Psoas muscle (tissue), 8 donors: Measurements from ENCODE around the gene RETREG1. TPM values are rescaled to one million over a fixed set of nuclear protein-coding genes. Genes with fewer than 3 reads are reported as not detected.

Source experiments
- ATAC-seq, 4 donors: fragments of 200-7000 bp; cut with Tn5 transposase; one replicate each; pipeline ENCODE4 v1.9.1; 2020; ENCODE audit warnings: moderate library complexity in 3 of 4, mild to moderate bottlenecking in 2 of 4
- DNase-seq, 2 donors: peaks; one replicate each; pipeline ENCODE4 v3.0.0-alpha.2; 2020
- H3K27ac ChIP-seq: fragments of 200-600 bp; one replicate; pipeline ENCODE4 v1.8.0; 2022
- H3K27me3 ChIP-seq, 3 donors: fragments of 200-600 bp in 1 of 3; one replicate each; pipeline versions ENCODE4 v1.6.1 to v1.8.0; 2013 to 2022; ENCODE audit warnings: low read length in 2 of 3, mild to moderate bottlenecking in 2 of 3, moderate library complexity in 1 of 3; ENCODE audit not compliant: insufficient read depth in 3 of 3
- H3K36me3 ChIP-seq, 2 donors: fragments of 200-600 bp in 1 of 2; one replicate each; pipeline versions ENCODE4 v1.6.1 to v1.8.0; 2013 to 2022; ENCODE audit warnings: low read depth in 1 of 2, mild to moderate bottlenecking in 1 of 2, moderate library complexity in 1 of 2; ENCODE audit not compliant: insufficient read depth in 1 of 2
- H3K4me1 ChIP-seq: fragments of 200-600 bp; one replicate; pipeline ENCODE4 v1.8.0; 2022
- H3K4me3 ChIP-seq: fragments of 200-600 bp; one replicate; pipeline ENCODE4 v1.8.0; 2022; ENCODE audit warnings: mild to moderate bottlenecking
- H3K9me3 ChIP-seq: fragments of 200-600 bp; one replicate; pipeline ENCODE4 v1.8.0; 2022
- WGBS, 3 donors: extraction: QIAGEN DNeasy Blood & Tissue Kit; methylation state at CpG; one replicate each; pipeline versions ENCODE4 v1.1.6 to v1.1.7; 2013; 5-methylcytosine and 5-hydroxymethylcytosine counted together
- intact Hi-C, 2 donors: fragments of 100-400 bp; cut with DNase I; formaldehyde crosslinking; loops; one replicate each; pipeline versions ENCODE4 v1.11.0 to v1.14.2; 2022
- polyA plus RNA-seq, 3 donors: library from polyadenylated mRNA; stranded (reverse); fragments of 200-250 nt; gene quantifications; one replicate each; pipeline ENCODE4 v1.2.3, GENCODE V29; 2013
- total RNA-seq, 4 donors: library from RNA; stranded (reverse); fragmentation: NEBNext Ultra II Directional in 2 of 4; extraction: Animal tissue kit (Norgen Biotek cat#: 25700) in 2 of 4; gene quantifications; one replicate each; pipeline versions ENCODE4 v1.2.1 to v1.2.4, GENCODE V29; 2021 to 2023
- TF ChIP-seq, protein P1 (sequence below): fragments of 200-600 bp; IDR thresholded peaks from one replicate; pipeline ENCODE4 v1.8.0; 2022; ENCODE audit warnings: antibody characterized with exemption
- donor health status: healthy with polysubstance abuse.
- donor health status: DM: no; HTN: no; CAD: no; lungs with moderate emphysema.
- donor health status: Bipolar disorder and iron deficiency.
- donor health status: healthy.
- donor health status: DM: yes; HTN: yes; CAD: no.
- donor health status: DM: no; HTN: no; CAD: no.
- donor health status: DM: no; HTN: no; CAD: no.
- donor health status: DM: yes; HTN: yes; CAD: no.

The RETREG1 gene
- total and polyA plus RNA-seq, 7 donors = 2.1 to 252 (median 191) TPM

GRCh38 chr5:16663840-16664239 lies 47.0 kb upstream of the RETREG1 start:
- H3K27ac ChIP-seq = no peak overlapping the region
- peaks cover 0 to 6% of the 10 kb centered on the region in 2 donors for H3K36me3 ChIP-seq
- peaks cover 0 to 2% (median 0%) of the 10 kb centered on the region in 3 donors for H3K27me3 ChIP-seq
- no peak for ATAC-seq
- TF ChIP-seq, protein P1, sequence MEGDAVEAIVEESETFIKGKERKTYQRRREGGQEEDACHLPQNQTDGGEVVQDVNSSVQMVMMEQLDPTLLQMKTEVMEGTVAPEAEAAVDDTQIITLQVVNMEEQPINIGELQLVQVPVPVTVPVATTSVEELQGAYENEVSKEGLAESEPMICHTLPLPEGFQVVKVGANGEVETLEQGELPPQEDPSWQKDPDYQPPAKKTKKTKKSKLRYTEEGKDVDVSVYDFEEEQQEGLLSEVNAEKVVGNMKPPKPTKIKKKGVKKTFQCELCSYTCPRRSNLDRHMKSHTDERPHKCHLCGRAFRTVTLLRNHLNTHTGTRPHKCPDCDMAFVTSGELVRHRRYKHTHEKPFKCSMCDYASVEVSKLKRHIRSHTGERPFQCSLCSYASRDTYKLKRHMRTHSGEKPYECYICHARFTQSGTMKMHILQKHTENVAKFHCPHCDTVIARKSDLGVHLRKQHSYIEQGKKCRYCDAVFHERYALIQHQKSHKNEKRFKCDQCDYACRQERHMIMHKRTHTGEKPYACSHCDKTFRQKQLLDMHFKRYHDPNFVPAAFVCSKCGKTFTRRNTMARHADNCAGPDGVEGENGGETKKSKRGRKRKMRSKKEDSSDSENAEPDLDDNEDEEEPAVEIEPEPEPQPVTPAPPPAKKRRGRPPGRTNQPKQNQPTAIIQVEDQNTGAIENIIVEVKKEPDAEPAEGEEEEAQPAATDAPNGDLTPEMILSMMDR = no peak
- H3K9me3 ChIP-seq = no peaks in the 10 kb centered on the region
- no peak for DNase-seq
- peaks cover 7% of the 10 kb centered on the region for H3K4me1 ChIP-seq
- intact Hi-C loops = loop anchor here in 1 of 2 donors (10.0 kb wide), 1 partner anchor 109 kb away; no protein-coding TSS in a partner anchor
- H3K4me3 ChIP-seq = no peak overlapping the region
- 82 to 88% (median 85%) methylated on average over 4 of the region's 4 CpGs for WGBS, 3 donors

- Histone ChIP-seq H3K27ac (no peak overlapping the region), H3K4me1 (peaks cover 1% of the 10 kb centered on the region), H3K9me3 (no peaks in the 10 kb centered on the region), H3K36me3 (peaks cover 0 to 6% of the 10 kb centered on the region in 2 donors), H3K27me3 (peaks cover 0 to 2% (median 0%) of the 10 kb centered on the region in 3 donors), H3K4me3 (no peak overlapping the region)
- DNase-seq = no peak
- intact Hi-C loops = loop anchor here in 1 of 2 donors (10.0 kb wide), 1 partner anchor 107 kb away; no protein-coding TSS in a partner anchor
- TF ChIP-seq, protein P1 = no peak
- 91 to 95% (median 93%) methylated on average over 2 of the region's 2 CpGs for WGBS, 3 donors
- ATAC-seq = no peak
Measured at GRCh38 chr5:16661713-16662112, 44.9 kb upstream of the RETREG1 start.

DNA sequence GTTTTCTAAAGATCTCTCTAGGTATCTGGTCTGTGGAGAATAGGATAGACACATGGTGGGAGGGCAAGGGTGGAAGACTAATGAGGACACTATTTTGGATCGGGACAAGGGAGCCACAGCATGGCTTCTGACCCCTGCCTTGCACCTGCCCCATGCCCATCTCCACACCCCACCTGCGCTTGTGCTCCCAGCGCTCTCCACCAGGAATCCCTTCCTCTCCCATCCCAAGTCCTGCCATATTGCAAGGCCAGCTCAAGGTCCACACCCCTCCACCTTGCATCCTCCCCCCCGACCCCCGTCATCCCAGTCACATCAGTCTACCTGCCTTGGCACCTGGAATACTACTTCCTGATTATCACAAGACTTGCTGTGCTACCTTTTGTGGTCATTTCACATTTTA lies 44.2 kb upstream of the RETREG1 start:
- H3K9me3 ChIP-seq = no peaks in the 10 kb centered on the region
- intact Hi-C loops = loop anchor here in 1 of 2 donors (10.0 kb wide), 1 partner anchor 106 kb away; no protein-coding TSS in a partner anchor
- TF ChIP-seq, protein P1 = no peak
- no peak for DNase-seq
- peaks cover 0 to 6% of the 10 kb centered on the region in 2 donors for H3K36me3 ChIP-seq
- peaks cover 0 to 2% (median 0%) of the 10 kb centered on the region in 3 donors for H3K27me3 ChIP-seq
- no peak for ATAC-seq
- no peak overlapping the region for H3K27ac ChIP-seq
- WGBS, 3 donors = 72 to 94% (median 92%) methylated on average over 5 of the region's 5 CpGs
- H3K4me3 ChIP-seq = no peak overlapping the region
- no peaks in the 10 kb centered on the region for H3K4me1 ChIP-seq

- WGBS, 3 donors = 85 to 94% (median 87%) methylated on average over 1 of the region's 1 CpG
- TF ChIP-seq, protein P1 = no peak
Measured at GRCh38 chr5:16659536-16659935, 42.7 kb upstream of the RETREG1 start.

More at GRCh38 chr5:16659536-16659935, 42.7 kb upstream of the RETREG1 start:
- no peaks in the 10 kb centered on the region for H3K36me3 ChIP-seq
- intact Hi-C loops = no loop called here
- no peak overlapping the region for H3K4me3 ChIP-seq
- no peak overlapping the region for H3K27ac ChIP-seq
- no peak for ATAC-seq
- peaks cover 0 to 2% (median 0%) of the 10 kb centered on the region in 3 donors for H3K27me3 ChIP-seq
- H3K9me3 ChIP-seq = no peaks in the 10 kb centered on the region
- H3K4me1 ChIP-seq = no peaks in the 10 kb centered on the region
- no peak for DNase-seq
